Neuron (in vitro differentiated cells): Measurements from ENCODE around the gene KAZN.

Source experiments
- H2AFZ ChIP-seq: one replicate; pipeline ENCODE4 v1.6.1; 2013; ENCODE audit warnings: low read depth, mild to moderate bottlenecking, inconsistent platforms, low read length, moderate library complexity
- H3K27me3 ChIP-seq: one replicate; pipeline ENCODE4 v1.6.1; 2013; ENCODE audit warnings: low read length; ENCODE audit not compliant: insufficient read depth
- H3K36me3 ChIP-seq: one replicate; pipeline ENCODE4 v1.6.1; 2013; ENCODE audit warnings: low read length; ENCODE audit not compliant: insufficient read depth
- H3K4me1 ChIP-seq: one replicate; pipeline ENCODE4 v1.6.1; 2013; ENCODE audit warnings: low read length; ENCODE audit not compliant: insufficient read depth
- H3K4me3 ChIP-seq: 2 replicates; pipeline ENCODE4 v1.5.1; 2013; ENCODE audit warnings: mild to moderate bottlenecking, low read length, moderate library complexity
- H3K9me3 ChIP-seq: one replicate; pipeline ENCODE4 v1.6.1; 2013; ENCODE audit warnings: low read length

KAZN gene

GRCh38 chr1:14970115-14970798 lies 371.8 kb downstream of the KAZN start:
- Histone ChIP-seq H3K9me3 (peaks cover 9% of the 10 kb centered on the region), H3K4me3 (no peak overlapping the region), H3K36me3 (peaks cover 7% of the 10 kb centered on the region), H3K27me3 (no peaks in the 10 kb centered on the region), H2AFZ (no peak overlapping the region), H3K4me1 (peaks cover 19% of the 10 kb centered on the region)

- Histone ChIP-seq H3K27me3 (no peaks in the 10 kb centered on the region), H3K9me3 (peaks cover 9% of the 10 kb centered on the region), H3K4me3 (no peak overlapping the region), H3K4me1 (peaks cover 19% of the 10 kb centered on the region), H2AFZ (no peak overlapping the region), H3K36me3 (peaks cover 7% of the 10 kb centered on the region)
Observed at GRCh38 chr1:14970799-14971141, 372.3 kb downstream of the KAZN start.

GRCh38 chr1:14971221-14971620 lies 372.7 kb downstream of the KAZN start:
- H3K27me3 ChIP-seq: no peaks in the 10 kb centered on the region
- H3K4me3 ChIP-seq: no peak overlapping the region
- H3K4me1 ChIP-seq: peaks cover 19% of the 10 kb centered on the region
- H2AFZ ChIP-seq: no peak overlapping the region
- H3K36me3 ChIP-seq: peaks cover 7% of the 10 kb centered on the region
- H3K9me3 ChIP-seq: peaks cover 9% of the 10 kb centered on the region

GRCh38 chr1:14972107-14972506 lies 373.6 kb downstream of the KAZN start:
- no peaks in the 10 kb centered on the region for H3K27me3 ChIP-seq
- H3K4me3 ChIP-seq: no peak overlapping the region
- no peak overlapping the region for H2AFZ ChIP-seq
- H3K36me3 ChIP-seq: peaks cover 6% of the 10 kb centered on the region
- H3K9me3 ChIP-seq: peaks cover 6% of the 10 kb centered on the region
- H3K4me1 ChIP-seq: peaks cover 19% of the 10 kb centered on the region

- H3K27me3 ChIP-seq: no peaks in the 10 kb centered on the region
- no peak overlapping the region for H2AFZ ChIP-seq
- peaks cover 11% of the 10 kb centered on the region for H3K4me1 ChIP-seq
- H3K9me3 ChIP-seq: no peaks in the 10 kb centered on the region
- no peak overlapping the region for H3K4me3 ChIP-seq
- peaks cover 2% of the 10 kb centered on the region for H3K36me3 ChIP-seq
Observed at GRCh38 chr1:14973773-14974172, 375.3 kb downstream of the KAZN start.

- Histone ChIP-seq H3K4me1 (peaks cover 5% of the 10 kb centered on the region), H3K36me3 (peaks cover 2% of the 10 kb centered on the region), H3K9me3 (no peaks in the 10 kb centered on the region), H2AFZ (no peak overlapping the region), H3K27me3 (no peaks in the 10 kb centered on the region), H3K4me3 (no peak overlapping the region)
Observed at GRCh38 chr1:14974361-14974760, 375.9 kb downstream of the KAZN start.

GRCh38 chr1:14975119-14975518 lies 376.6 kb downstream of the KAZN start:
- Histone ChIP-seq H3K4me3 (no peak overlapping the region), H3K4me1 (peaks cover 7% of the 10 kb centered on the region)

GRCh38 chr1:14976256-14976655 lies 377.8 kb downstream of the KAZN start:
- Histone ChIP-seq H2AFZ (no peak overlapping the region), H3K27me3 (no peaks in the 10 kb centered on the region), H3K4me1 (peaks cover 16% of the 10 kb centered on the region), H3K9me3 (no peaks in the 10 kb centered on the region), H3K4me3 (no peak overlapping the region), H3K36me3 (peaks cover 2% of the 10 kb centered on the region)

More at GRCh38 chr1:14975119-14975518, 376.6 kb downstream of the KAZN start:
- Histone ChIP-seq H3K27me3 (no peaks in the 10 kb centered on the region), H3K36me3 (peaks cover 2% of the 10 kb centered on the region), H2AFZ (no peak overlapping the region), H3K9me3 (no peaks in the 10 kb centered on the region)

GRCh38 chr1:14977338-14977931 lies 378.9 kb downstream of the KAZN start:
- Histone ChIP-seq H3K9me3 (no peaks in the 10 kb centered on the region), H3K4me1 (peaks cover 26% of the 10 kb centered on the region), H2AFZ (no peak overlapping the region), H3K27me3 (no peaks in the 10 kb centered on the region), H3K36me3 (peaks cover 2% of the 10 kb centered on the region), H3K4me3 (no peak overlapping the region)

GRCh38 chr1:14980621-14981218 lies 382.2 kb downstream of the KAZN start:
- Histone ChIP-seq H3K27me3 (no peaks in the 10 kb centered on the region), H2AFZ (no peak overlapping the region), H3K9me3 (no peaks in the 10 kb centered on the region), H3K4me3 (peak overlapping the region; percentile 1), H3K4me1 (peaks cover 27% of the 10 kb centered on the region), H3K36me3 (peaks cover 2% of the 10 kb centered on the region)

GRCh38 chr1:14982029-14982428 lies 383.5 kb downstream of the KAZN start:
- no peaks in the 10 kb centered on the region for H3K9me3 ChIP-seq
- peaks cover 27% of the 10 kb centered on the region for H3K4me1 ChIP-seq
- H3K27me3 ChIP-seq: no peaks in the 10 kb centered on the region
- H3K4me3 ChIP-seq: no peak overlapping the region
- H2AFZ ChIP-seq: no peak overlapping the region
- peaks cover 2% of the 10 kb centered on the region for H3K36me3 ChIP-seq

- no peaks in the 10 kb centered on the region for H3K27me3 ChIP-seq
- no peak overlapping the region for H3K4me3 ChIP-seq
- H3K9me3 ChIP-seq: no peaks in the 10 kb centered on the region
- no peaks in the 10 kb centered on the region for H3K36me3 ChIP-seq
- peaks cover 27% of the 10 kb centered on the region for H3K4me1 ChIP-seq
- no peak overlapping the region for H2AFZ ChIP-seq
Observed at GRCh38 chr1:14983277-14983676, 384.8 kb downstream of the KAZN start.

GRCh38 chr1:14986168-14986567 lies 387.7 kb downstream of the KAZN start:
- no peak overlapping the region for H2AFZ ChIP-seq
- no peaks in the 10 kb centered on the region for H3K36me3 ChIP-seq
- peaks cover 17% of the 10 kb centered on the region for H3K4me1 ChIP-seq
- H3K4me3 ChIP-seq: no peak overlapping the region
- H3K9me3 ChIP-seq: no peaks in the 10 kb centered on the region
- H3K27me3 ChIP-seq: no peaks in the 10 kb centered on the region
